ENCODE data around the gene SYNC.

- no peak for TF ChIP-seq POLR2A (IDR thresholded peaks at IDR 0.05)
- TF ChIP-seq CTCF (IDR thresholded peaks at IDR 0.05): no peak
- TF ChIP-seq EP300 (IDR thresholded peaks at IDR 0.05): no peak
Observed at GRCh38 chr1:32742199-32742947, 39.8 kb upstream of the SYNC start.
